NCI-H748 treated with DMSO at 0.1 percent for 48 hours (cell line): ENCODE results near the gene IFI30.
"Not testable (repeated sequence)": the region's sequence is repeated elsewhere in the genome, so short reads cannot be mapped to it uniquely, and the experiment has no call there.

Experiments used
- DNase-seq: peaks from one replicate; lab custom pipeline; 2025; lab: John Stamatoyannopoulos, UW

IFI30 gene

GRCh38 chr19:18152817-18153555 is 20.6 kb upstream of the IFI30 start, which contains the start of gene PIK3R2:
PIK3R2 (plus strand) TSS chr19:18153163; CDS start chr19:18155880, 2,717 bp downstream.
- DNase-seq = peak; percentile 92

DNA sequence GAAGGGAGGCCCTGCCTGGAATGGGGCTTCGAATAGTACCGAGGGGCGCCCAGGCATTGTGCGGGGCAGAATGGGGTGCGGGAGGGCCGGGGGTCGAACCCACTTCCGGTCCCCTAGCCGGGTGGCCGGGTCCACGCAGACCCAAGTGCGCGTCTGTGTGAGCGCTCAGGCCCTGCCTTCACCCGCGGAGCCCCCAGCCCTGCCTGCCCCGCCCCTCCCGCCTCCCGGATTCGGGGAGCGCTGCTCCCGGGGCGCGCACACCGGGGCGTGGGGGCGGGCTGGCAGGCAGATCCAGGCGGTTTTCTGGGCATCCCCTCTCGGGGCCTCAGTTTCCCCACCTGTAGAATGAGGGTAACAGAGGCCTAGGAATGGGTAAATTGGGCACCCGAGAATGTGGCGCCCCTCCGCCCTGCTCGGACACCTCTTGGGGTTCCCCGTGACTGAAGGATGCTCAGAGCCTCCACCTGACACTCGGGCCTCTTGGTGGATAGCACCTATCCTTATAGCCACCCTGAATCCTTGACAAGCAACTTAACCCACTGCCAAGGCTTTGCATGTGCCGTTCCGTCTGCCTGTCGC is 20.0 kb upstream of the IFI30 start:
- no peak for DNase-seq

DNA sequence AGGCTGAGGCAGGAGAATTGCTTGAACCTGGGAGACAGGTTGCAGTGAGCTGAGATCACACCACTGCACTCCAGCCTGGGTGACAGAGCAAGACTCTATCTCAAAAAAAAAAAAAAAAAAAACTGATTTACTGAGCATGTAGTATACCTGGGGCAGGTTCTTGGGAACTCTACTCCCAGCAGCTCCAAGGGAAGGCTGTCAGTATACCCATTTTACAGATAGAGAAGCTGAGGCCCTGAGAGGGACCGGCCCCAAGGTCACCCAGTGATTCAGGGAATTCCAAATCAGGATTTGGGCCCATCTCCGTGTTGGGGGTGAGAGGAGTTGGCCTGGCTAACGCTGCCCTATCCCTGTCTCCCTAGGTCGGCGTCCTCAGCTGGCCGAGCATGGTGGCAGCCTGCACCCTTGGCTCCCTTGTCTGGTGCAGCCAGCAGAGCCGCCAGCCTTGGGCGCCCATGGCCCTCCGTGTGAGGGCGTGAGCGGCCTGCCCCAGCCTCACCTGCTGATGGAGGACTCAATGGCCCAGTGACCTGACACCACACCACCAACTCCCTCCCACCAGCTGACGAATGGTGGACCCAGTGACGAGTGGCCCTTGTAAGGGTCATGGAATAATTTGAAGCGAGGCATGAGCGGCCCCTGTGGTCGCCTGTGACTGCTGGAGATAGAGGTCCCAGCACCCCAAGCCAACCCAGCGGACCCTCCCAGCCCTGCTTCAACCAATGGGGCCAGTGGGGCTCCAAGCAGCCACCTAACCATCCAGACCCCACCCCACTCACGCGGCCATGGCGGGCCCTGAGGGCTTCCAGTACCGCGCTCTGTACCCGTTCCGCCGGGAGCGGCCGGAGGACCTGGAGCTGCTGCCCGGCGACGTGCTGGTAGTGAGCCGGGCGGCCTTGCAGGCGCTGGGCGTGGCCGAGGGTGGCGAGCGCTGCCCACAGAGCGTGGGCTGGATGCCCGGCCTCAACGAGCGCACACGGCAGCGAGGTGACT is 18.2 kb upstream of the IFI30 start:
- DNase-seq = no peak

DNA sequence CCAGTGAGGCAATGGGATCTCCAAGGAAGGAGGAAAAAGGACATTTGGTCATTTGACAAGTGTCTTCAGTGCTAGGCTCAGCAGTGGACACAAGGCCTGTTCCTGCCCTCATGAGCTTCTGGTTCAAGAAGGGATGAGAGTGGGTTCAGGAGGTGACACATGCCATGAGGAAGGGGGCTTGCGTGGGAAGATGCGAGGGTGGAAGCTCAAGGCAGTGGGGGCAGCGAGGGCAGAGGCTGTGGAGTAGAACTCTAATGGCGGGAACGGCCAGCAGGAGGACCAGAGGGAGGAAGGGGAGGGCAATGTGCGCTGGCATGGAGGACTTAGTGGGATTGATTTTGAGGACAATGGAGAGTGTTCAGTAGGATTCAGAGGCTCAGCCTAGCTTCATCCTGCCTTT is 17.3 kb upstream of the IFI30 start:
- DNase-seq = no peak

GRCh38 chr19:18156841-18157464 is 16.7 kb upstream of the IFI30 start:
- no peak for DNase-seq

GRCh38 chr19:18157465-18158063 is 16.0 kb upstream of the IFI30 start:
- no peak for DNase-seq

GRCh38 chr19:18158467-18158866 is 15.1 kb upstream of the IFI30 start:
- no peak for DNase-seq

- DNase-seq = not testable (repeated sequence)
Observed at GRCh38 chr19:18159059-18159616, 14.5 kb upstream of the IFI30 start.

DNA sequence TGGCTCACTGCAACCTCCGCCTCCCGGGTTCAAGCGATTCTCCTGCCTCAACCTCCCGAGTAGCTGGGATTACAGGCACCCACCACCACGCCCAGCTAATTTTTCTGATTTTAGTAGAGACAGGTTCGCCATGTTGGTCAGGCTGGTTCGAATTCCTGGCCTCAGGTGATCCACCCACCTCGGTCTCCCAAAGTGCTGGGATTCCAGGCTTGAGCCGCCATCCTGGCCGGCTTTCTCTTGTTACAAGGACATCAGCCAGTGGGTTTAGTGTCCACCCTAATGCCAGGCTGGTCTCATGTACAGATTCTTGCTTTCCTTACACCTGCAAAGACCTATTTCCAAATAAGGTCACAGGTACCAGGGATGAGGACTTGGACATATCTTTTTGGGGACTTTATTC is 13.8 kb upstream of the IFI30 start:
- no peak for DNase-seq

- DNase-seq = no peak
Observed at GRCh38 chr19:18160493-18160970, 13.1 kb upstream of the IFI30 start.

DNA sequence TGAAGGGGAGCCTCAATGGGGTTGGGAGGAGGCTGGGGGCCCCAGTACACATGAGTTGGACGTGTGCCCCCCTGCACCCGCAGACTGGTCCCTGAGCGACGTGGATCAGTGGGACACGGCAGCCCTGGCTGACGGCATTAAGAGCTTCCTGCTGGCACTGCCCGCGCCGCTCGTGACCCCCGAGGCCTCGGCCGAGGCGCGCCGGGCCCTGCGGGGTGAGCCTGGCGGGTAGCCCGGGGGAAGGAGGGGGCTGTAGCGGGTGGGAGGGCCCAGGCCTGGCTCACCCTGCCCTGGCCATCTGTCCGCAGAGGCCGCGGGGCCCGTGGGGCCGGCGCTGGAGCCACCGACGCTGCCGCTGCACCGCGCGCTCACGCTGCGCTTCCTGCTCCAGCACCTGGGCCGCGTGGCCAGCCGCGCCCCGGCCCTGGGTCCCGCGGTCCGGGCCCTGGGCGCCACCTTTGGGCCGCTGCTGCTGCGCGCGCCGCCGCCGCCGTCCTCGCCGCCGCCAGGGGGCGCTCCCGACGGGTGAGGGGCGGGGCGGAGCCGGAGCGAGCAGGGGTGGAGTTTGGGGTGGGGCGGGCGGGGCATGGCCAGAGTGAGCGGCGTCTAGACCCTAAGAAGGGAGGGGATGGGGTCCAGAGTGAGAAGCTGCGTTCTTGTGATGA is 12.5 kb upstream of the IFI30 start:
- no peak for DNase-seq

DNA sequence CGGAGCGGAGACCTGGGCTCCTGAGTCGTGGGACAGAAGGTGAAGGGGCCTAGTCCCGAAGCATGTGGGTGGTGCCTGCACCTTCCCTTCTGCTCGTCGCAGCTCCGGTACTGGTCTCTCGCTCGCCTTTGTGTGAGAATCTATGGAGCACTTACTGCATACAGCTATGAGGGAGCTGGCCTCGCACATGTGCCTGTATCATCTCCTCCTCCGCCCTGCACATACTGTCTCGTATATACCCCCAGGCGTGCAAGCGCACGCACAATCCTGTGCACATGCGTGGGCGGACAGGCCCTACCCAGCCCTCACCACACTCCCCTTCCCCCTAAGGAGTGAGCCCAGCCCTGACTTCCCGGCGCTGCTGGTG is 12.0 kb upstream of the IFI30 start:
- DNase-seq = no peak

GRCh38 chr19:18164072-18164471 is 9.5 kb upstream of the IFI30 start:
- no peak for DNase-seq

DNA sequence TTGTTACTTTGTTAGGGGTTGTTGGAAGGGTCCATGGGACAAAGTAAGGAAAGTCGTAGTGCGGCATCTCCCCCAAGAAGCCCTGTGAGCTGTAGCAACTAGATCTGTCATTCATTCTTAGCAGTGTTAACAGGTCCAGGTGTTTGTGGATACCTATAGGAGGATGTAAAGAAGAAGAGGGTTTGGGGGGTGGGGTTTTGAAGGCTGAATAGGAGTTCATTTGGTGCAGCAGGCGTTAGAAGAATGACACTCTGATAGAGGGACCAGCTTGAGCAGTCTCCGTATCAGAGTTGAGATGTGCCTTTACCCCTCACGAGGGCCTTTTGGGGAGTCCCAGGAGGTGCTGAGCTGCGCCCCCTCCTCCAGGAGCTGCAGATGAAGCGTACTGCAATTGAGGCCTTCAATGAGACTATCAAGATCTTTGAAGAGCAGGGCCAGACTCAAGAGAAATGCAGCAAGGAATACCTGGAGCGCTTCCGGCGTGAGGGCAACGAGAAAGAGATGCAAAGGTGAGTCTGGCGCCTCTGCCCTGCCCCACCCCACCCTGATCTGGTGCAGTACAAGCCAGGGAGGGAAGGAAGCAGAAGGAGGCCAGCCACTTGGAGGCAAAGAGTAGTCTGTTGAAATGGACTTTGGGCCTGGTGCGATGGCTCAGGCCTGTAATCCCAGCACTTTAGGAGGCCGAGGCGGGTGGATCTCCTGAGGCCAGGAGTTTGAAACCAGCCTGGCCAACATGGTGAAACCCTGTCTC is 7.6 kb upstream of the IFI30 start:
- no peak for DNase-seq

DNA sequence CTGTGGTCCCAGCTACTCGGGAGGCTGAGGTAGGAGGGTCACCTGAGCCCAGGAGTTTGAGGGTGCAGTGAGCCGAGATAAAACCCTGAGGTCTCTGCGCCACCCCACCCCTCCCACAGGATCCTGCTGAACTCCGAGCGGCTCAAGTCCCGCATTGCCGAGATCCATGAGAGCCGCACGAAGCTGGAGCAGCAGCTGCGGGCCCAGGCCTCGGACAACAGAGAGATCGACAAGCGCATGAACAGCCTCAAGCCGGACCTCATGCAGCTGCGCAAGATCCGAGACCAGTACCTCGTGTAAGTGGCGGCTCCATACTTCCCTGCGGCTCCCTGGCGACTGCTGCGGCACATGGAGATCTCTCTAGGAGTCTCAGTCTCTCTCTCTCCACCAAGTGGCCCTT is 6.6 kb upstream of the IFI30 start:
- no peak for DNase-seq

GRCh38 chr19:18167975-18168645 is 5.5 kb upstream of the IFI30 start:
- DNase-seq = no peak

DNA sequence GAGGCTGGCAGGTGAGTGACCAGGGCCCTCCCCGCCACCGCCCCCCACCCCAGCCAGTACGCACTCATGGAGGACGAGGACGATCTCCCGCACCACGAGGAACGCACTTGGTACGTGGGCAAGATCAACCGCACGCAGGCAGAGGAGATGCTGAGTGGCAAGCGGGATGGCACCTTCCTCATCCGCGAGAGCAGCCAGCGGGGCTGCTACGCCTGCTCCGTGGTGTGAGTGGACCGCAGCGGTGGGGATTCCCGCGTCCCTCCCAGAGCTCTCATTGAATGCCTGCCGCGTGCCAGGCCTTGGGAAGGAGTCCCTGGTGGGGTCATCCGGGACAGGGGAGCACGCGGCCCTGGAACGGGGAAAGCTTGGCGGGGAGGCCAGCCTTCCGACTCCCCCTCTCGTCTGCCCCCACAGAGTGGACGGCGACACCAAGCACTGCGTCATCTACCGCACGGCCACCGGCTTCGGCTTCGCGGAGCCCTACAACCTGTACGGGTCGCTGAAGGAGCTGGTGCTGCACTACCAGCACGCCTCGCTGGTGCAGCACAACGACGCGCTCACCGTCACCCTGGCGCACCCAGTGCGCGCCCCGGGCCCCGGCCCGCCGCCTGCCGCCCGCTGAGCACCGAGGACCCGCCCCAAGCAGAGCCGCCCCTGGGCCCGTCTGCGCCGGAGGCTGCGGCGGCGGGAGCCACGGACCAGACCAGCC is 4.8 kb upstream of the IFI30 start:
- no peak for DNase-seq

- DNase-seq = no peak
Observed at GRCh38 chr19:18170714-18171255, 2.8 kb upstream of the IFI30 start.
